K562 (cell line): ENCODE measurements around the gene KMT2A. TPM values are rescaled to one million over a fixed set of nuclear protein-coding genes. Genes with fewer than 3 reads are reported as not detected.

Source experiments
- CBX2 ChIP-seq: fragments of 200-600 bp; sonication (generic); IDR thresholded peaks from one replicate; pipeline ENCODE4 v1.6.1; 2012; ENCODE audit warnings: mild to moderate bottlenecking, low read length, inconsistent platforms; ENCODE audit not compliant: insufficient read depth, poor library complexity, severe bottlenecking
- DNMT1 ChIP-seq: fragments of 450-650 bp; IDR thresholded peaks from 2 replicates; pipeline ENCODE4 v1.6.1; 2016; ENCODE audit warnings: antibody characterized with exemption, mild to moderate bottlenecking
- DPF2 ChIP-seq: fragments of 450-650 bp; IDR thresholded peaks from 2 replicates; pipeline ENCODE4 v1.6.1; 2016
- HIVEP1 ChIP-seq: fragments of 250-450 bp; sonication (Bioruptor Pico); IDR thresholded peaks from 2 replicates; pipeline ENCODE4 v1.4.0; 2020; ENCODE audit warnings: mild to moderate bottlenecking
- ILF3 ChIP-seq: fragments of 450-650 bp; IDR thresholded peaks from 2 replicates; pipeline ENCODE4 v1.6.1; 2018; ENCODE audit warnings: antibody characterized with exemption, mild to moderate bottlenecking, moderate library complexity, borderline replicate concordance
- MXI1 ChIP-seq: IDR thresholded peaks from 2 replicates; pipeline ENCODE4 v1.6.1; 2011; ENCODE audit warnings: low read depth, mild to moderate bottlenecking, improper control_type of control experiment, low read length
- MYC ChIP-seq, 2 experiments: fragments of 250-450 bp in 1 of 2; sonication (Bioruptor Pico) in 1 of 2; IDR thresholded peaks; 2 replicates each; pipeline versions ENCODE4 v1.5.1 to v1.6.1; 2012 to 2021; ENCODE audit warnings: low read depth in 2 of 2, borderline replicate concordance in 1 of 2, improper control_type of control experiment in 1 of 2, low read length in 1 of 2, mild to moderate bottlenecking in 1 of 2, moderate library complexity in 1 of 2
- NR2F6 ChIP-seq: fragments of 450-650 bp; formaldehyde crosslinking; IDR thresholded peaks from 2 replicates; pipeline ENCODE4 v1.4.0; 2020; ENCODE audit warnings: mild to moderate bottlenecking
- PURB ChIP-seq: sonication (generic); formaldehyde crosslinking; IDR thresholded peaks from 2 replicates; pipeline ENCODE4 v1.9.0; 2021; ENCODE audit warnings: low read depth, mild to moderate bottlenecking, missing genetic modification reagents
- XRCC3 ChIP-seq: fragments of 450-650 bp; IDR thresholded peaks from 2 replicates; pipeline ENCODE4 v1.6.1; 2017; ENCODE audit warnings: mild to moderate bottlenecking, moderate library complexity
- ZNF311 ChIP-seq: fragments of 250-450 bp; sonication (Bioruptor Pico); IDR thresholded peaks from 2 replicates; pipeline ENCODE4 v1.4.0; 2020; ENCODE audit warnings: mild to moderate bottlenecking, moderate library complexity
- polyA plus RNA-seq, 8 experiments: library from polyadenylated mRNA; depleted of rRNA in 4 of 8; stranded (reverse) in 5 of 8; unstranded in 3 of 8; fragments of >200 nt; fragmentation: Nextera tagmentation in 2 of 8; fragmentation: Illumina TruSeq in 1 of 8; extraction: Ambion mirVana in 2 of 8; extraction: Trizol in 1 of 8; gene quantifications; 2 replicates each; pipeline versions ENCODE4 v1.2.1 to v1.2.3, GENCODE V29; 2011 to 2014; ENCODE audit warnings: inconsistent platforms in 1 of 8, missing spikeins in 1 of 8
- total RNA-seq, 7 experiments: library from RNA; depleted of rRNA in 6 of 7; stranded (reverse); fragments of >200 nt in 6 of 7; fragmentation: Illumina TruSeq in 2 of 7; extraction: Trizol in 2 of 7; gene quantifications; 2 replicates each; pipeline versions ENCODE4 v1.2.1 to v1.2.3, GENCODE V29; 2011 to 2021; ENCODE audit warnings: low replicate concordance in 1 of 7
- TF ChIP-seq, protein P1 (sequence below): sonication (generic); formaldehyde crosslinking; IDR thresholded peaks from 2 replicates; pipeline ENCODE4 v1.8.1; 2023; ENCODE audit warnings: mild to moderate bottlenecking, missing genetic modification reagents
- TF ChIP-seq, protein P2 (sequence below), 3 experiments: fragments of 200-800 bp in 1 of 3; fragments of 250-450 bp in 1 of 3; fragments of 450-650 bp in 1 of 3; sonication (Bioruptor Pico) in 1 of 3; sonication (Bioruptor generic) in 1 of 3; formaldehyde crosslinking in 1 of 3; IDR thresholded peaks; 2 replicates each; pipeline versions ENCODE4 v1.6.1 to v1.8.0; 2016 to 2022; ENCODE audit warnings: mild to moderate bottlenecking in 2 of 3, missing genetic modification characterization in 2 of 3, missing compliant biosample characterization in 1 of 3, moderate library complexity in 1 of 3
- TF ChIP-seq, protein P3 (sequence below): fragments of 250-450 bp; sonication (Bioruptor Pico); IDR thresholded peaks from 2 replicates; pipeline ENCODE4 v1.4.0; 2020; ENCODE audit warnings: mild to moderate bottlenecking

Gene KMT2A
- total and polyA plus RNA-seq, 9 of the 15 experiments (the other 6 are each of a cell fraction or from before 2014, with no cell fraction given), result 9.6 to 59.9 (median 32.6) TPM

DNA sequence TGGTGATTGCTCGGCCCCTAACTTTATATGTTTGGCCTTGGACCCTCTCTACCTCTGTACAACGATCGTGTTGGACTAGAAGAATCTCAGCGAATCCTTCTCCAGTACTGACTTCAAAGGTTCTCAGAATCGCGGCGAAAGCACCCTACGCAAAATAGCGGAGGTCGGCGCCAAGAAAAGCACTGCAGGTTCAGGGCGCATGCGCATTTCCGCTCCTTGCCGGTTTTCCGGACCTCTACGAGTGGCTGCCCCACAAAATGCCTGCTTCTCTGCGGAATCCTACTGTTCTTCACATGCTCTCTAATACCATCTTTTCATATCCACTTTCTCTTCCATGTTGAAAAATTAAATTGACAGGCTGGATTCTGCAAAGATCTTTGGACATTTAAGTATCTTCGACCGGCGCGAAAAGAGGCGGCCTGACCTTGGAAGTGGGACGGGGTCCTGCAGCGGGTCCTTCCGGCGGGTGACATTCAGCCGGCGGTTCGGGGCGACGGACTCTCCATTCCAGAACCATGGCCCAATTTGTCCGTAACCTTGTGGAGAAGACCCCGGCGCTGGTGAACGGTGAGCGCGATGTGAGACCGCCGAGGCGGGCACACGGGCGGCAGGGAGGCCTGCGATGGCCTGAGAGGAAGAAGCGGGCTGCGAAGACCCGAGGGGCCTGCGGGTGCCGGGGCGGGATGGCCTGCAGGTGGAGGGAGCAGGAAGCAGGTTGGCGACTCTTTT lies 35.0 kb upstream of the KMT2A start, which contains the start of gene ATP5MG (continued):
- TF ChIP-seq DPF2 (no peak), HIVEP1 (CRISPR knock-in tag) (no peak), CBX2 (no peak), ILF3 (no peak), XRCC3 (no peak), PURB (CRISPR knock-in tag) (no peak), MYC (IDR thresholded peaks at IDR 0.05; ENCODE audit: low read depth, low read length) (peak; percentile 47), MYC (CRISPR knock-in tag; IDR thresholded peaks at IDR 0.05; ENCODE audit: borderline replicate concordance, low read depth) (no peak), DNMT1 (no peak), ZNF311 (CRISPR knock-in tag) (no peak), NR2F6 (no peak), MXI1 (no peak)
- TF ChIP-seq, protein P1, sequence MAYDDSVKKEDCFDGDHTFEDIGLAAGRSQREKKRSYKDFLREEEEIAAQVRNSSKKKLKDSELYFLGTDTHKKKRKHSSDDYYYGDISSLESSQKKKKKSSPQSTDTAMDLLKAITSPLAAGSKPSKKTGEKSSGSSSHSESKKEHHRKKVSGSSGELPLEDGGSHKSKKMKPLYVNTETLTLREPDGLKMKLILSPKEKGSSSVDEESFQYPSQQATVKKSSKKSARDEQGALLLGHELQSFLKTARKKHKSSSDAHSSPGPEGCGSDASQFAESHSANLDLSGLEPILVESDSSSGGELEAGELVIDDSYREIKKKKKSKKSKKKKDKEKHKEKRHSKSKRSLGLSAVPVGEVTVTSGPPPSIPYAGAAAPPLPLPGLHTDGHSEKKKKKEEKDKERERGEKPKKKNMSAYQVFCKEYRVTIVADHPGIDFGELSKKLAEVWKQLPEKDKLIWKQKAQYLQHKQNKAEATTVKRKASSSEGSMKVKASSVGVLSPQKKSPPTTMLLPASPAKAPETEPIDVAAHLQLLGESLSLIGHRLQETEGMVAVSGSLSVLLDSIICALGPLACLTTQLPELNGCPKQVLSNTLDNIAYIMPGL (CRISPR knock-in tag), result no peak
- TF ChIP-seq, protein P2, sequence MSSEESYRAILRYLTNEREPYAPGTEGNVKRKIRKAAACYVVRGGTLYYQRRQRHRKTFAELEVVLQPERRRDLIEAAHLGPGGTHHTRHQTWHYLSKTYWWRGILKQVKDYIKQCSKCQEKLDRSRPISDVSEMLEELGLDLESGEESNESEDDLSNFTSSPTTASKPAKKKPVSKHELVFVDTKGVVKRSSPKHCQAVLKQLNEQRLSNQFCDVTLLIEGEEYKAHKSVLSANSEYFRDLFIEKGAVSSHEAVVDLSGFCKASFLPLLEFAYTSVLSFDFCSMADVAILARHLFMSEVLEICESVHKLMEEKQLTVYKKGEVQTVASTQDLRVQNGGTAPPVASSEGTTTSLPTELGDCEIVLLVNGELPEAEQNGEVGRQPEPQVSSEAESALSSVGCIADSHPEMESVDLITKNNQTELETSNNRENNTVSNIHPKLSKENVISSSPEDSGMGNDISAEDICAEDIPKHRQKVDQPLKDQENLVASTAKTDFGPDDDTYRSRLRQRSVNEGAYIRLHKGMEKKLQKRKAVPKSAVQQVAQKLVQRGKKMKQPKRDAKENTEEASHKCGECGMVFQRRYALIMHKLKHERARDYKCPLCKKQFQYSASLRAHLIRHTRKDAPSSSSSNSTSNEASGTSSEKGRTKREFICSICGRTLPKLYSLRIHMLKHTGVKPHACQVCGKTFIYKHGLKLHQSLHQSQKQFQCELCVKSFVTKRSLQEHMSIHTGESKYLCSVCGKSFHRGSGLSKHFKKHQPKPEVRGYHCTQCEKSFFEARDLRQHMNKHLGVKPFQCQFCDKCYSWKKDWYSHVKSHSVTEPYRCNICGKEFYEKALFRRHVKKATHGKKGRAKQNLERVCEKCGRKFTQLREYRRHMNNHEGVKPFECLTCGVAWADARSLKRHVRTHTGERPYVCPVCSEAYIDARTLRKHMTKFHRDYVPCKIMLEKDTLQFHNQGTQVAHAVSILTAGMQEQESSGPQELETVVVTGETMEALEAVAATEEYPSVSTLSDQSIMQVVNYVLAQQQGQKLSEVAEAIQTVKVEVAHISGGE (CRISPR knock-in tag; IDR thresholded peaks at IDR 0.05), result peak in 1 of 3 experiments; percentile 75; a peak in 2 of 6 replicates
- TF ChIP-seq, protein P3, sequence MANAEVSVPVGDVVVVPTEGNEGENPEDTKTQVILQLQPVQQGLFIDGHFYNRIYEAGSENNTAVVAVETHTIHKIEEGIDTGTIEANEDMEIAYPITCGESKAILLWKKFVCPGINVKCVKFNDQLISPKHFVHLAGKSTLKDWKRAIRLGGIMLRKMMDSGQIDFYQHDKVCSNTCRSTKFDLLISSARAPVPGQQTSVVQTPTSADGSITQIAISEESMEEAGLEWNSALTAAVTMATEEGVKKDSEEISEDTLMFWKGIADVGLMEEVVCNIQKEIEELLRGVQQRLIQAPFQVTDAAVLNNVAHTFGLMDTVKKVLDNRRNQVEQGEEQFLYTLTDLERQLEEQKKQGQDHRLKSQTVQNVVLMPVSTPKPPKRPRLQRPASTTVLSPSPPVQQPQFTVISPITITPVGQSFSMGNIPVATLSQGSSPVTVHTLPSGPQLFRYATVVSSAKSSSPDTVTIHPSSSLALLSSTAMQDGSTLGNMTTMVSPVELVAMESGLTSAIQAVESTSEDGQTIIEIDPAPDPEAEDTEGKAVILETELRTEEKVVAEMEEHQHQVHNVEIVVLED (CRISPR knock-in tag), result no peak
